Lower lobe of right lung (tissue), 2 donors: ENCODE results near the gene PIEZO2. TPM values are rescaled to one million over a fixed set of nuclear protein-coding genes. Genes with fewer than 3 reads are reported as not detected.

ENCODE experiments used
- ATAC-seq, 2 donors: fragments of 200-7000 bp; cut with Tn5 transposase; one replicate each; pipeline ENCODE4 v1.9.1; 2020 to 2022; ENCODE audit warnings: mild to moderate bottlenecking in 2 of 2, moderate library complexity in 2 of 2
- DNase-seq: peaks from one replicate; pipeline ENCODE4 v3.0.0-alpha.2; 2020
- H3K27ac ChIP-seq: fragments of 200-600 bp; one replicate; pipeline ENCODE4 v1.8.0; 2022
- H3K27me3 ChIP-seq: fragments of 200-600 bp; one replicate; pipeline ENCODE4 v1.8.0; 2022; ENCODE audit warnings: low read depth
- H3K36me3 ChIP-seq: fragments of 200-600 bp; one replicate; pipeline ENCODE4 v1.8.0; 2022; ENCODE audit warnings: mild to moderate bottlenecking
- H3K4me1 ChIP-seq: fragments of 200-600 bp; one replicate; pipeline ENCODE4 v1.8.0; 2022
- H3K4me3 ChIP-seq: fragments of 200-600 bp; one replicate; pipeline ENCODE4 v1.8.0; 2022; ENCODE audit warnings: mild to moderate bottlenecking
- H3K9me3 ChIP-seq: fragments of 200-600 bp; one replicate; pipeline ENCODE4 v1.8.0; 2022
- CTCF ChIP-seq: fragments of 200-600 bp; IDR thresholded peaks from one replicate; pipeline ENCODE4 v1.8.0; 2022; ENCODE audit warnings: antibody characterized with exemption, mild to moderate bottlenecking
- intact Hi-C: fragments of 100-400 bp; cut with DNase I; formaldehyde crosslinking; loops from one replicate; pipeline ENCODE4 v1.11.0; 2022
- total RNA-seq: library from RNA; stranded (reverse); fragmentation: NEBNext Ultra II Directional; extraction: Animal tissue kit (Norgen Biotek cat#: 25700); gene quantifications from one replicate; pipeline ENCODE4 v1.2.1, GENCODE V29; 2021
- donor health status: DM: no; HTN: yes; CAD: no; lungs with severe emphysema.

The PIEZO2 gene
- total RNA-seq, 1 donor from 2014 or later, result 11.1 TPM

DNA sequence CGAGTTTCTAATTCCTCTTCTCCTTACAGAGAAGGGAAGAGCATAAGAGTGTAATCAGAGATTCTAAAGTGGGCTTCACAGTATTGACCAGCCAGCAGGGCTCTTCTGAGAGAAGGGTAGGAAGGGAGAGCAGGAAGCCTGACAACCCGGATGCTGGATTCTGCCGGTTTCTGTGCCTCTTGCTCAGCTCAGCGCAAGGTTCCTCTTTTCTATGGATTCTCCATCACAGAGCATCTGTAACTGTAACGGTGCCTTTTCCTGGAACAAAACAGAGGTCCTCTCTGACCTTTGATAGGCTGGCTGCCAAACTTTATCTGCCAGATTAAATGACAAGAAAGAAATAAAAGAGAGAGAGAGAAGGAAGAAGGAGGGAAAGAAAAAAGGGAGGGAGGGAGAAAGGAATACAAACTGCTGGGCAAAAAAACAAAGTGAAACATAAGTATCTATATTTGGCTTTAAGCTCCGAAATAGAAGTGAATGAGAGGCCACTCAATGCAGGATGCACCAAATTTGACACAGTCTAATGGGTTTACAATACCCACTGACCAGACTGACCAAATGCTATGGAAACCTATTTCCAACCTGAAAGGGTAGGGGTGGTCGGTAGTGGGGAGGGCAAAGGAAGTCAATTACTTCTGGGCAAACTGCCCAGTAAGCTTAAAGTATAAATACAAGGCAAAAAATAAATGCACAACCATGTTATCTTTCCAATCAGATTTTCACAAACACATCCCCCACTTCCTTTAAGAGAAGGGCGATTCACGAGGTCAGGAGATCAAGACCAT is 59.2 kb downstream of the PIEZO2 start:
- ATAC-seq (no peak), DNase-seq (no peak)
- H3K4me1 ChIP-seq, result peaks cover 6% of the 10 kb centered on the region
- H3K9me3 ChIP-seq, result no peaks in the 10 kb centered on the region
- no peaks in the 10 kb centered on the region for H3K27me3 ChIP-seq
- H3K36me3 ChIP-seq, result no peaks in the 10 kb centered on the region
- intact Hi-C loops, result no loop called here
- no peak for TF ChIP-seq CTCF
- no peak overlapping the region for H3K4me3 ChIP-seq
- no peak overlapping the region for H3K27ac ChIP-seq

- Histone ChIP-seq H3K9me3 (no peaks in the 10 kb centered on the region), H3K36me3 (no peaks in the 10 kb centered on the region), H3K4me3 (no peak overlapping the region), H3K4me1 (no peaks in the 10 kb centered on the region), H3K27ac (no peak overlapping the region), H3K27me3 (no peaks in the 10 kb centered on the region)
- DNase-seq (no peak), ATAC-seq (no peak)
- intact Hi-C loops, result no loop called here
- no peak for TF ChIP-seq CTCF
Measured at GRCh38 chr18:11081009-11081532, 68.3 kb downstream of the PIEZO2 start.

DNA sequence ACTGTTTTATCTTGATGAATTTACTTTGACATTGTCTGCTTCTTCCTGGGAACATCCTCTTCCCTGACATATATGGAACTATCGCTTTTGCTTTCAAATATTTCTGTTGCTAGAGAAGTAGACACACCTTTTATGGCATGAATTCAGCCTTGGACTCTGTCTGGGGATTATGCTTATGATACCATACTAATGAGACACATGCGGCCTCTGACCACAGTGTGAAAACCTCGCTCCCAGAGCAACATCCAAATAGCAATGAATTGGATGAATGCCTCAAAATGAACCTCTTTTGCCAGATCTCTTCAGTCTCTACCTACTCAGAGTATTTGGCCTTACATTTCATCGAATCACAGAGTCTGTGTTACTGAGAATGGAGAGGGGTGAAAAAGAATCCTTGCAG is 70.9 kb downstream of the PIEZO2 start:
- Histone ChIP-seq H3K9me3 (no peaks in the 10 kb centered on the region), H3K4me3 (no peak overlapping the region), H3K27me3 (no peaks in the 10 kb centered on the region), H3K4me1 (peaks cover 5% of the 10 kb centered on the region), H3K27ac (no peak overlapping the region), H3K36me3 (no peaks in the 10 kb centered on the region)
- ATAC-seq, result no peak
- intact Hi-C loops, result no loop called here
- TF ChIP-seq CTCF, result no peak
- no peak for DNase-seq

- DNase-seq (no peak), ATAC-seq (no peak)
- H3K9me3 ChIP-seq, result no peaks in the 10 kb centered on the region
- H3K27me3 ChIP-seq, result no peaks in the 10 kb centered on the region
- intact Hi-C loops, result no loop called here
- TF ChIP-seq CTCF, result no peak
- no peaks in the 10 kb centered on the region for H3K36me3 ChIP-seq
- peaks cover 5% of the 10 kb centered on the region for H3K4me1 ChIP-seq
- H3K27ac ChIP-seq, result no peak overlapping the region
- no peak overlapping the region for H3K4me3 ChIP-seq
Measured at GRCh38 chr18:11077548-11078187, 71.7 kb downstream of the PIEZO2 start.

DNA sequence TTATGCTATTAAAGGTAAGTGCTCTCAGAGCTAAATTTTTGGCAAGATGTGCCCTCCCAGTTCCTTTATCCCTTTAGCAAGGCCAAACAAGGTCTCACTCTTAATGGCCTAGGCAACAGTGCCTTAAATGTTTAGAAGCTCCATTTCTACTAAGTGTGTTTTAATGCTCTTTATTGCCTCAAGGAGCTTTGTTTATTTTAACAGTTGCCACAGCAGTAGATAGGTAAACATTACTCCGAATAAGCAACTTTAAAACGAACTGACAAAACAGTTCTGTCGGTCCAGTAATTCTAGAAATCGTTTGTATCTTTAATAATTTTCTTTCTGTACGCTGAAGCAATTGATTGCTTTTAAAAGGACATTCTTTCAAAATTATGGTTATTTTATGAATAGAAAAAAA is 74.5 kb downstream of the PIEZO2 start:
- Histone ChIP-seq H3K27ac (no peak overlapping the region), H3K9me3 (no peaks in the 10 kb centered on the region), H3K4me3 (no peak overlapping the region), H3K36me3 (no peaks in the 10 kb centered on the region), H3K4me1 (peaks cover 5% of the 10 kb centered on the region), H3K27me3 (no peaks in the 10 kb centered on the region)
- intact Hi-C loops, result no loop called here
- TF ChIP-seq CTCF, result no peak
- ATAC-seq (no peak), DNase-seq (no peak)
